GM10266 (cell line): ENCODE results near the gene USE1.

Source experiments
- DNase-seq: peaks from one replicate; pipeline ENCODE4 v3.0.0; 2012; ENCODE audit errors: extremely low spot score
- TF ChIP-seq, protein P1 (sequence below): IDR thresholded peaks from 2 replicates; pipeline ENCODE4 v1.5.1; 2012; ENCODE audit warnings: mild to moderate bottlenecking, low read depth; ENCODE audit not compliant: control insufficient read depth, insufficient read depth; ENCODE audit errors: missing control alignments

Gene USE1

DNA sequence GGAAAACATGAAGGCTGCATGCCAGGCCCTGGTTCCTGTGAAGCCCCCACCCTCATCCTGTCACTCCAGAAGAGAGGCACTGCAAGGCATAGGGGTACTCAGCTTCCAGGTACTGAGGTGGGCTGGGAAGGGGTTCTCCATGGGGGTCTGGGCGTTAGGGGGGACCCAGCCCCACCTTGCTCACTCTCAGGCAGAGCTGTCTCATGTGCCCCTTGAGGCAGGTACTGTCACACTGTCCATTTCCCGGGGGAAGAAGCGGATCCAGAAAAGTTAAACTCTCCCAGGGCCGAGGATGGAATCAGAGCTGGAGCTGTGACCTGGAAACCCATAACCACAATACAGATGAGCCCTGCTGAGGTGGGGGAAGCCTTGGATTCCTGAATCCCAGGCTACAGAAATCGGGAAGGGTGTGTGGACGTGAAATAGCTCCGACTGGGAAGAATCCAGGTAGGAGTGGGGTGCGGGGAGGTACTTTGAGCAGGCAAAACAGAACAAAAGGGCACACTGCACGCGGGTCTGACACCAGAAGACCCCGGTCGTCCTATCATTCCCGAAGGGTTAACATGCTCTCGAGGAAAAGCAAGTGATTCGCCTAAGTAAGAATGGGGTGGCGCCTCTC, 540 bp upstream of the USE1 start:
- TF ChIP-seq, protein P1, sequence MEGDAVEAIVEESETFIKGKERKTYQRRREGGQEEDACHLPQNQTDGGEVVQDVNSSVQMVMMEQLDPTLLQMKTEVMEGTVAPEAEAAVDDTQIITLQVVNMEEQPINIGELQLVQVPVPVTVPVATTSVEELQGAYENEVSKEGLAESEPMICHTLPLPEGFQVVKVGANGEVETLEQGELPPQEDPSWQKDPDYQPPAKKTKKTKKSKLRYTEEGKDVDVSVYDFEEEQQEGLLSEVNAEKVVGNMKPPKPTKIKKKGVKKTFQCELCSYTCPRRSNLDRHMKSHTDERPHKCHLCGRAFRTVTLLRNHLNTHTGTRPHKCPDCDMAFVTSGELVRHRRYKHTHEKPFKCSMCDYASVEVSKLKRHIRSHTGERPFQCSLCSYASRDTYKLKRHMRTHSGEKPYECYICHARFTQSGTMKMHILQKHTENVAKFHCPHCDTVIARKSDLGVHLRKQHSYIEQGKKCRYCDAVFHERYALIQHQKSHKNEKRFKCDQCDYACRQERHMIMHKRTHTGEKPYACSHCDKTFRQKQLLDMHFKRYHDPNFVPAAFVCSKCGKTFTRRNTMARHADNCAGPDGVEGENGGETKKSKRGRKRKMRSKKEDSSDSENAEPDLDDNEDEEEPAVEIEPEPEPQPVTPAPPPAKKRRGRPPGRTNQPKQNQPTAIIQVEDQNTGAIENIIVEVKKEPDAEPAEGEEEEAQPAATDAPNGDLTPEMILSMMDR, result no peak
- no peak for DNase-seq

DNA sequence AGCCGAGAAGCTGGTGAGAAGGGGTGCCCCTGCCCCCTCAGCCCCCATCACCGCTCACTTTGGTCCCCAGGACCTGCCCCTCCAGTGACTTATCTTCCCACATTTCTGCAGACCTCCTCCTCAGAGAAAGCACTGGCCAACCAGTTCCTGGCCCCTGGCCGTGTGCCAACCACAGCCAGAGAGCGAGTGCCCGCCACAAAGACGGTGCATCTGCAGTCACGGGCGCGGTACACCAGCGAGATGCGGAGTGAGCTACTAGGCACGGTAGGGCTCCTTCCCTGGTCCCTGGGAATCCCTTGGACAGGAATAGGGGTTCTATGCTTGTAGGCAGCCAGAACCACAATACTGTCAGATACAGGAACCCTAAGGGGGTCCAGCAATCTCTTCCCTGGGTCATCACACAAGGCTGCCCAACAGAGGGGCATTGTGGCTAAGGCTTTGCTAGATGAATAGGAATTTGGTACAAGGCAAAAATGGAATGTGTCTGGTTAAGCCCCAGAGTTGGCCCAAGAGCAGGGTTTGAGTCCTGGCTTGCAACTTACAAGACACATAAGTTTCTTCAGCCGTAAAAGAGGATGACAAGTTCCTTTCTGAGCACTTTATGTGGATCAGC, 1.0 kb downstream of the USE1 start:
- DNase-seq, result no peak
- TF ChIP-seq, protein P1, result no peak

DNA sequence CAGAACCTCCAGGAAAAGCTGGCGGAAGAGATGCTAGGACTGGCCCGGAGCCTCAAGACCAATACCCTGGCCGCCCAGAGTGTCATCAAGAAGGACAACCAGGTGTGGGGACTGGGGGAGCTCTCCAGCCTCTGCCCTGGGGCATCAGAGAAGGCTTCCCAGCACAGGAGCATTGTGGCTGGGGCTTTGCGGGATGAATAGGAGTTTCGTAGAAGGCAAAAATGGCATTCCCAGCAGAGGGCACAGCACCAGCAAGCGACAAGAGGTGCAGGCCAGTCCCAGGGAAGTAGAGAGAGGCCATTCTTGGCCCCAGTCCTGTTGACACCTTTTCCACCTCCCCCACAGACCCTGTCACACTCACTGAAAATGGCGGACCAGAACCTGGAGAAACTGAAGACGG, 4.1 kb downstream of the USE1 start:
- no peak for DNase-seq
- TF ChIP-seq, protein P1, result no peak

DNA sequence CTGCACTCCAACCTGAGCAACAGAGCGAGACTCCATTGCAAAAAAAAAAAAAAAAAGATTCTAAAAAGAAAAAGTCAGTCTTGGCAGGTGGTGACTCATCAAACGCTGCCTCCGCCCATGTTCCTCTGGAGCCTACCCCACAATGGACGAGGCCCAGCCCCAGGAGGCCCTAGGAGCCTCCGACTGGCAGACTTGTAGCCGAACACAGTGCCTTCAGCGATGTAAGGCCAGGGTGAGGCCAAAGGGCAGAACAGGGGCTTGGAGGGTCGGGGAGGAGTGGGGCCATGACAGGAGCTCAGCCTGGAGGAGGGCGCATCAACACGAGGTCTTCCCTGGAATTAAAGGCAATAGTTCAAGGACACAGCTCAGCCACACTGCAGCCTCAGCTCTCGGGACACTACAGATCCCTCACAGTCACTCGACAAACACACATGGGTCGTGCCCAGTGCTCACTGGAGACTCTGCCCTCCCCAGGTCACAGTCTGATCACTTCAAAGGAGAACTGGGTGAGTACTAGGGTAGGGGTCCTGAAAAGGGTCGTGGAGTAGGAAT, 5.1 kb downstream of the USE1 start:
- no peak for DNase-seq
- TF ChIP-seq, protein P1, result no peak

DNA sequence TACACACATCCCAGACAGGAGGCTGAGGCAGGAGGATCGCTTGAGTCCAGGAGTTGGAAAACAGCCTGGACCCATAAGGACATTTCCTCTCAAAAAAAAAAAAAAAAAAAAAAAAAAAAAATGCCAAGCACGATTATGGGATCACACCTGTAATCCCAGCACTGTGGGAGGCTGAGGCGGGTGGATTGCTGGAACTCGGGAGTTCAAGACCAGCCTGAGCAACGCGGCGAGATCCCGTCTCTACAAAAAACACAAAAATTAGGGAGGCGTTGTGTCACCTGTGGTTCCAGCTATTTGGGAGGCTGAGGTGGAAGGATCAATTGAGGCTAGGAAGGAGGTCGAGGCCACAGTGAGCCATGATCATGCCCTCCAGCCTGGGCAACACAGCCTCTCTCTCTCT, 9.9 kb downstream of the USE1 start:
- no peak for DNase-seq
- TF ChIP-seq, protein P1, result no peak

DNA sequence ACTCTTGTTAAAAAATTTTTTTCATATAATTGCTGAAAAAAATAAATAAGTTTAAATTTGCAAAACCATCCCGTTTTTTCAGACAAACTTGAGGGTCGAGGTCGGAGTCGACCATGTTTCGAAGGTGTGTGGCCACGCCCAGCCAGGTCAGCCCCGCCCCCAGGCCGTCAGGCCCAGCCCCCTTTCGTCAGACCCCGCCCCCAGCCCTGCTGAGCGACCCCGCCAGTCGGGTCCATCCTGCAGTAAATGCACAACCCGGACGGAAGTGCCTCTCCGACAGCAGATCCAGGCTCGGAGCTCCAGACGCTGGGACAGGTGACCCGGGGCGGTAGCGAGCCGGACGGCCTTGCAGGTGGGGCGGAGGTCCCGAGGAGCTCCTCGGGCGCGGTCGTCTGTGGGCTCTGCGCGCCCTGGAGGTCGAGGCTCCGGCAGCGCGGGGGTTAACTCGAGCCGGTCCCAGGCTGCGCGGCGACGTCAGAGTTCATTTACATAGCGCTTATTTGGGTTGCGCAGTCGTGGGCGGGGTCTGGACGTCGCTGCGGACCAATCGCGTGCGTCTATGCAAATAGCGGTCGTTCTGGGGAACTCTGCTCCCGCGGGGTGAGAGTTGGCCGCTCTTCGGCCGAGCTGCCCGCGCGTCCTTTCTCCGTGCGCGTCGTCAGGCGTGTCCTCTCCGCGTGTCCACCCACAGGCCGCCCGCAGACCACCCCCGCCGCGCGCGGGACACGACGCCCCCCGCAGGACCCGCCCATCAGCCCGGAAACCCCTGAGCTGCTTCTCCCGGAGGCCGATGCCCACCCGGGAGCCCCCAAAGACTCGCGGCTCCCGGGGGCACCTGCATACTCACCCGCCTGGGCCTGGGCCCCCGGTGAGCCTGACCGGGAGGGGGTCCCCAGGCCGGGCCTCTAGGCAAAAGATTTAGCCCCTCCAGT, 11.1 kb downstream of the USE1 start, which contains the start of gene OCEL1:
Gene OCEL1 (plus strand): TSS at position 225 of the 932 bp plus-strand sequence. CDS start 22 bp downstream, at position 247.
- DNase-seq, result peak; percentile 95
- TF ChIP-seq, protein P1, result no peak
